HG03354 (cell line): ENCODE data around the gene ENDOG.
"Not testable (repeated sequence)": the region's sequence is repeated elsewhere in the genome, so short reads cannot be mapped to it uniquely, and the experiment has no call there.

ENCODE experiments used
- ATAC-seq: cut with Tn5 transposase; IDR thresholded peaks from one replicate; pipeline ENCODE4 v1.9.1; 2021; ENCODE audit warnings: mild to moderate bottlenecking; ENCODE audit not compliant: unreplicated experiment, poor library complexity, severe bottlenecking

The ENDOG gene

DNA sequence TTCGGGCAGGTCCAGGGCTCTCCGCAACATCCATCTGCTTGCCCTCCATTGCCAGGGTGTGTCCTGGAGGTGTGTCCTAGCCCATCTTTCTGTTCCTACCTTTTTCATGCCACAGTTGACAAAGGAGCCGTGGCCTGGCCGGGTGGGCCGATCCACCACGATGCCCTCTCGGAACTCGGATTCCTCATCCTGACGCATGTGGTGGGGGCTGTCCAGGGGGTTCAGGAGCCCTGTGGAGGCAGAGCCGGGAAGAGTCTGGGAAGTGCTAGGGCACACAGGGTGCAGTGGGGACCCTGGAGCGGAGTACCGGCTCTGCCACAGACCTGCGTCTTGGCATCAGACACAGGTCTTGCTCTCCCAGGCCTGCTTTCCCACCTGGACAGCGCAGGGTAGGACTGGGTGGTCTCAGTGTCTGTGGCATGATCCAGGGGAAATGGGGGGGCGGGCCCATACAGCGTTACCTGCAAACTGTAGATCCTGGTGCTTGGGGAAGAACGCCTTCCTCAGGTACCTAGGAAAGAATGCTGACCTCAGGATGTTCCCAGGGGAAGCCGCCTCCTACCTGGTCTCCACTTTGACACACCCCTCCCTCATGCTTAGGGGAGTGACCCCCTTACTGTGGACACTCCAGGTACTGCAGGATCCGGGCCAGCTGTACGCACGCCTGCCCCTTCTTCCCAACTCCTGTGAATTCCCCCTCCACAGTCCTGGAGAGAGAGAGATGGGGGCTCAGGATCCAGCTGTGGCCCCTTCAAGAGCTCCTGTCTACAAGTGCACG lies 7.8 kb downstream of the ENDOG start:
- no peak for ATAC-seq

- ATAC-seq, result no peak
Measured at GRCh38 chr9:128828267-128828666, 10.0 kb downstream of the ENDOG start.

- peak; percentile 13 for ATAC-seq
Measured at GRCh38 chr9:128828719-128829452, 10.6 kb downstream of the ENDOG start.

GRCh38 chr9:128829477-128830251 lies 11.4 kb downstream of the ENDOG start, which contains the start of gene SPOUT1:
Gene SPOUT1, minus strand, starts transcription at chr9:128829794. Its CDS starts 14 bp downstream, at chr9:128829780.
- ATAC-seq, result peak; percentile 97

GRCh38 chr9:128833696-128834095 lies 15.4 kb downstream of the ENDOG start:
- ATAC-seq, result no peak

GRCh38 chr9:128835246-128836210 lies 17.2 kb downstream of the ENDOG start:
- no peak for ATAC-seq

DNA sequence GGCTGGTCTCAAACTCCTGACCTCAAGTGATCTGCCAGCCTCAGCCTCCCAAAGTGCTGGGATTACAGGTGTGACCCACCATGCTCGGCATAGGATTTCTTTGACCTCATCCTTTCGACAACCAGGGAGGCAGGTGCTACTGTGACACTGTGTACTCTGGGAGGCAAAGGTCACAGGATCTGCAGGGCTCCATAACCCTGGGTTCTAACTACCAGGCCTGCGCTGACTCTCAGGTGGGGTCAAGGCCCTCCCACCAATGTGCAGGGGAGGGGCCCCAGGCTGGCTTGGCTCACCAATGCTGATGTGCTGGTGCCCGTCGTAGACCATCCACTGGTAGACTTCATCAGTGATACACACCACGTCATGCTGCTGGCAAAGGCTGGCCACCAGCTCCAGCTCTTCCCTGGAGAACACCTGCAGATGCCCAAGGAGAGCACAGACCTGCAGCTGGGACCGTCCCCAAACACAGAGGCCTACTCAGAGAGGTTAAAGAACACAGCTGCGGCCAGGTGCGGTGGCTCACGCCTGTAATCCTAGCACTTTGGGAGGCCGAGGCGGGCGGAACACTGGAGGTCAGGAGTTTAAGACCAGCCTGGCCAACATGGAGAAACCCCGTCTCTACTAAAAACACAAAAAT lies 18.3 kb downstream of the ENDOG start:
- ATAC-seq, result no peak

- no peak for ATAC-seq
Measured at GRCh38 chr9:128838338-128838737, 20.0 kb downstream of the ENDOG start.

GRCh38 chr9:128840524-128840923 lies 22.2 kb downstream of the ENDOG start:
- no peak for ATAC-seq

GRCh38 chr9:128841694-128842492 lies 23.6 kb downstream of the ENDOG start:
- no peak for ATAC-seq

GRCh38 chr9:128843171-128843570 lies 24.9 kb downstream of the ENDOG start:
- not testable (repeated sequence) for ATAC-seq

DNA sequence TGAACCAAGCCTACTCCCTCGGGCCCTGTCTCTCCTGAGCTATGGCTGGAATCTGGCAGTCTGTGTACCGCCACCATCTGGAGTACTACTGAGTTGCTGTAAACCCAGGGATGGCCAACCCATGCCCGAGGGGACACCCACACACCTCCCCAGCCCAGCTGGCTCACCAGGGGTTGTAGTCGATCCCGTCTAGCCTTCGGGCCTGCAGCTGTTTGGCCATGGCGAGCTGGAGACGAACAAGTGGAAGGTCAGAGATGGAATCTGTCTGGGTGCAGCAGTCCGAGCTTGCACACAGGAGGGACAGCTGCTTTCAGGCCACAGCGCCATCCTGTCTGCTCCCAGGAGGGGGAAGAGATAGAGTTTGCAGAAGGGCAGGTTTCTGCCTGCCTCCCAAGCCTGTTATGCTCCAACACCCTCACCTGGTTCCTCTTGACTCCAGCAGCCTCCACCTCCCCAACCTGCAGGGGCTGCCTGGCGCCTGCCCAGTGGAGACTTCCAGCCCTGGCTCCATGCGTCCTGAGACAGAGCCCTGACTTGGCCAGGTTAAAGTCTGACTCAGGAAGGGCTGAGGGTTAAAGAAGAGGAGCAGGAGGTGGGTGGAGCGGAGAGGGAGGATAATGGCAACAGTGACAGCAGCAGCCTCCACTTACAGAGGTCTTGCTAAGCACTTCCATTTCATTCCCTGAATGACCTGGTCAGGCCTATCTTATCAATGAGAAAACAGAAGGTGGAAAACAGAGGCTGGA lies 27.1 kb downstream of the ENDOG start:
- no peak for ATAC-seq

GRCh38 chr9:128846680-128847030 lies 28.4 kb downstream of the ENDOG start:
- ATAC-seq, result no peak

GRCh38 chr9:128847803-128848202 lies 29.5 kb downstream of the ENDOG start:
- no peak for ATAC-seq

DNA sequence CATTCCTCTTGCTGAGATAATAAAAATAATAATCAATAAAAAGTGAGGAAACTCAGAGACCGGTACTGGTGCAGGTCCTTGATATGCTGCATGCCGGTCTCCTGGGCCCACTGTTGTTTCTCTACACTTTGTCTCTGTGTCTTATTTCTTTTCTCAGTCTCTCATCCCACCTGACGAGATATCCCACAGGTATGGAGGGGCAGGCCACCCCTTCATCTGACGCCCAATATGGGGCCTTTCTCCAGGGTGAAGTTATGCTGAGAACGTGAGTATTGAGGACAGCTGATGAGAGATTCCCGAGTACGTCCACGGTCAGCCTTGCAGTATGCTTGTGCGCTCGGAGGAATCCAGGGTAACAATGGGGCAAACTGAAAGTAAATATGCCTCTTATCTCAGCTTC lies 32.7 kb downstream of the ENDOG start:
- ATAC-seq, result not testable (repeated sequence)

GRCh38 chr9:128851779-128852600 lies 33.7 kb downstream of the ENDOG start:
- ATAC-seq, result not testable (repeated sequence)

DNA sequence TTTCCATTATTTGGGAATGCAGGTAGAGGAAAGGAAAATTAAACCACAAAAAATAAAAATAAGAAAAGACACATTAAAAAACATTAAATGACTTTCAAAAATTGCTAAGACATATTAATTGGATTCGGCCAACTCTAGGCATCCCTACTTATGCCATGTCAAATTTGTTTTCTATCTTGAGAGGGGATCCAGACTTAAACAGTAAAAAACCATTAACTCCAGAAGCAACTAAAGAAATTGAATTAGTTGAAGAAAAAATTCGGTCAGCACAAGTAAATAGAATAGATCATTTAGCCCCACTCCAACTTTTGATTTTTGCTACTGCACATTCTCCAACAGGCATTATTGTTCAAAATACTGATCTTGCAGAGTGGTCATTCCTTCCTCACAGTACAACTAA lies 34.3 kb downstream of the ENDOG start:
- ATAC-seq, result not testable (repeated sequence)
